Adipose tissue (tissue), 3 donors: ENCODE results near the gene MAP4K4. TPM values are rescaled to one million over a fixed set of nuclear protein-coding genes. Genes with fewer than 3 reads are reported as not detected.

Experiments
- H3K27ac ChIP-seq: one replicate; pipeline ENCODE4 v1.5.1; 2013; ENCODE audit warnings: low read depth, low read length
- WGBS, 3 donors: extraction: QIAGEN DNeasy Blood & Tissue Kit; methylation state at CpG; one replicate each; pipeline ENCODE4 v1.1.7; 2013; 5-methylcytosine and 5-hydroxymethylcytosine counted together
- polyA plus RNA-seq, 3 donors: library from polyadenylated mRNA; stranded (reverse); fragments of 200-250 nt; gene quantifications; one replicate each; pipeline ENCODE4 v1.2.3, GENCODE V29; 2013
- donor health status: healthy with polysubstance abuse.
- donor health status: Bipolar disorder and iron deficiency.
- donor health status: healthy.

The MAP4K4 gene
- polyA plus RNA-seq, 3 donors: 7.9 to 63.7 (median 34.8) TPM

DNA sequence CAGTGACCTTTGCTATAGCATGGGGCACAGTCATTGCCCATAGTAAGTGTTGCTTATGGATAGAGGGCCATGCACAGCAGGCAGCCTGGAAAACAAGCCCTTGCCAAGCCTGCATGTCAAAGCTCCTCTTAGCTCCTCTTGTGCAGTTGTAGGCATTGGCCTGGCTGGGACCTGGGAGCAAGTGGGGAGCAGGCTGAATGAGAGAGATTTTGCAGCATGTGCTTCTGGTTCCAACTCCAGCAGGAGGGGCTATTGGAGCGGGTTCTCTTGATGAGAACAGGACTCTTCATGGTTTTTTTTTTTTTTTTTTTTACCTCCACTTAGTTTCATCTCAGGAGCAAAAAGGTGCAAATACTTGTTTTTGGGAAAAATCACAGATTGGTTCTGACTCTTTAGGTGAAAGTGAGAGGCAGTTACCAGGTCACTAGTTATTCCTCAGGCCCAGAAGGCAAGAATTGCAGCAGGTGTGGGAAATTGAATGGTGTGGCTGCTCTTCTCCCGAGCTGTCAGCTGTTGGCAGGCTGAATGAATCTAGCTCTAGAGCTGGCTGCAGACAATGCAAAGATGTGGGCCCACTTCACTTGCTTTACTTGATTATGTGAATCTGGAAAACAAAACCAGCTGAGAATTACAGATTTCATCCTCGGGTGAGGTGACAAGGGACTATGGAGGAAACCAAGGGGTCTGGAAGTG, 95.9 kb downstream of the MAP4K4 start:
- no peak overlapping the region for H3K27ac ChIP-seq
- WGBS, 3 donors: 65 to 78% (median 73%) methylated on average over 3 of the region's 3 CpGs

DNA sequence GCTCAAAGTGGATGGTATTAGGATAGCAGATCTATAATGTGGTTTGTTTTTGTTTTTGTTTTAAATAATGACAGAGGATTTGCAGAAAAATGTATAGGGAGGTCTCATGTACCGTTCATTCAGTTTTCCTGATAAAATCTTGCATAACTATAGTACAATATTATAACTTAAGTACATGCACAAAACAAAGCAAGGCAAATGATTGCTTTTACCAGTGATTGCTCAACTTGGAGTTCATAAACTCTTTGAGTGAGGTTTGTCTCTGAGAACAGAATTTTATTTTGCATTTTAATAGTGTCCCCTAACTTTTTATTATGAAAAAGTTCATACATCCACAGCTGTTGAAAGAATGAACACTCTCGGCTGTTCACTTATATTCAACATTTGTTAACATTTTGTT, 96.6 kb downstream of the MAP4K4 start:
- no peak overlapping the region for H3K27ac ChIP-seq
- 67 to 82% (median 77%) methylated on average over 2 of the region's 2 CpGs for WGBS, 3 donors

- no peak overlapping the region for H3K27ac ChIP-seq
- 85 to 87% (median 86%) methylated on average over 4 of the region's 4 CpGs for WGBS, 3 donors
Observed at GRCh38 chr2:101795033-101795432, 97.5 kb downstream of the MAP4K4 start.

DNA sequence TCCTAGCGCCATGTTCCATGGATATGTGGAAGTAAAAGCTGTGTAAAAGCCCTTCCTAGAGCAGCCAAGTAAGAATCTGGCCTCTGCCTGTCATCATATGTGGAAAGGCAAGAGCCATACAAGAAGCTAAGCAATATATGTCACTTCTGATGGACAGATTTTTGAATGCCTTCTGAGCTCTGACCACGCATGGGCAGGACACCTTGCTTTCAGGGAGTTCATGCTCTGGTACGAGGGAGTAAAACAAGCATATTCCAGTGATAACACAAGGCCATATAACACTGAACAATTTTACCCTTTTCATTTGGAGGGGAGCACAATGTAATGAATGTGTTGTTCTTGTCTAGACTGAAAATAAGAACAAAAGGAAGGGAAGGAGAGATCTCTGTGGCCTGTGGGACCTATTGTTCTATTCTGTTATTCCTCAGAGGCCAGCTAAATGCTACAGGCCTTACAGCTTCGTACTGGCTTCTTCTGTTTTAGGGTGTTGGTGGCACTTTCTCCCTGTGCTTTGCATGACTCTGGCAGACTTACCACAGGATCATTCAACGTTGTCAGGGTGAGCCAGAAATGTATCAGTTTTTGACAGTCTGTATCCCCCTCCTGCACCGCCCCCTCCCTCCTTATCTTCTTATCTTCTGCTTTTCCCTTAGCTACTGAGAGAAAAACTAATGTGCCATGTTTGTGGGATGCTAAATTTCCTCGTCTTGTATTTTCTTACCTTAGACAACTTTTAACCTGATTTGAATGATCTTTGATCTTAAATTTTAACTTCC, 99.5 kb downstream of the MAP4K4 start:
- 78 to 87% (median 81%) methylated on average over 7 of the region's 7 CpGs for WGBS, 3 donors
- no peak overlapping the region for H3K27ac ChIP-seq

- no peak overlapping the region for H3K27ac ChIP-seq
- 92 to 100% (median 99%) methylated on average over 3 of the region's 3 CpGs for WGBS, 3 donors
Observed at GRCh38 chr2:101801496-101801895, 104.0 kb downstream of the MAP4K4 start.

- H3K27ac ChIP-seq: no peak overlapping the region
- WGBS, 3 donors: 44 to 91% (median 85%) methylated on average over 5 of the region's 5 CpGs
Observed at GRCh38 chr2:101802329-101802728, 104.8 kb downstream of the MAP4K4 start.

- H3K27ac ChIP-seq: no peak overlapping the region
- 90 to 96% (median 93%) methylated on average over 1 of the region's 1 CpG for WGBS, 3 donors
Observed at GRCh38 chr2:101803128-101803527, 105.6 kb downstream of the MAP4K4 start.

DNA sequence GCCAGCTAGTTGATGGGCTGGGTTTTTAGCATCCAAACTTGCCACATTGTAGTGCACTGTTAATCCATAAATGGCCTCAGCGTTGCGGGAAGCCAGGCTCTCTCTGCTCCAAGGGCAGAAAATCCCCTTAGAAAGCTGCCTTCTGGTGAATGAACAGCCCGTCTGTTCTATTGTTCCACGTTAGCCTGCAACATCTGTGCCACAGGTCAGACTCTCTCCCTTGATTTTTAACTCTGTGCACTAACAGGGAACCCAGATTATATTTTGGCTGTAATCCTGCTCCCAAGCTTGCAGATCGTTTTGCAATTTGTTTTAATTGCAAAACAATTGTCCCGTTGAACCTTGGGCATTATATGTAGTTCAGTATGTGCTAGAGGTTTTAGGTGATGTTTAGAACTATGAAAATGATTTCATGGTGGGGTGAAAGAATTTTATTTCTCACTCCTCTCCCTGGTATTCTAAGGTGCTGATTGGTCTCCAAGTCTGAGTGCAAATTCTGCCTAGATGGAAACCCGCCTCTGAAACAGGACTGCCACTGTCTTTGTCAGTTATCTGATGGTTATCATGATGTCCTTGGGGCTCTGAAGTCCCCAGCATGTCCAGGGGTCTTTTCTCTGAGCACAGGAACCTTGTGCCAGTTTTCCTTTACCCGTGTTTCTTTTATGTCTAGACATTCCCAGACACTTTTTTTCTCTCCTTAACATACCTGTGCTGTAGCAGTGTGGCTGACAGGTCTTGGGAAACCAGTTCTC, 106.6 kb downstream of the MAP4K4 start:
- no peak overlapping the region for H3K27ac ChIP-seq
- WGBS, 3 donors: 39 to 55% (median 42%) methylated on average over 8 of the region's 8 CpGs

GRCh38 chr2:101805152-101806088, 107.9 kb downstream of the MAP4K4 start:
- no peak overlapping the region for H3K27ac ChIP-seq
- WGBS, 3 donors: 38 to 61% (median 61%) methylated on average over 9 of the region's 9 CpGs

- H3K27ac ChIP-seq: no peak overlapping the region
- WGBS, 3 donors: 49 to 76% (median 66%) methylated on average over 3 to 5 of the region's 5 CpGs
Observed at GRCh38 chr2:101806123-101806522, 108.6 kb downstream of the MAP4K4 start.

- WGBS, 3 donors: 22 to 72% (median 23%) methylated on average over 4 of the region's 4 CpGs
- no peak overlapping the region for H3K27ac ChIP-seq
Observed at GRCh38 chr2:101806701-101807100, 109.2 kb downstream of the MAP4K4 start.

DNA sequence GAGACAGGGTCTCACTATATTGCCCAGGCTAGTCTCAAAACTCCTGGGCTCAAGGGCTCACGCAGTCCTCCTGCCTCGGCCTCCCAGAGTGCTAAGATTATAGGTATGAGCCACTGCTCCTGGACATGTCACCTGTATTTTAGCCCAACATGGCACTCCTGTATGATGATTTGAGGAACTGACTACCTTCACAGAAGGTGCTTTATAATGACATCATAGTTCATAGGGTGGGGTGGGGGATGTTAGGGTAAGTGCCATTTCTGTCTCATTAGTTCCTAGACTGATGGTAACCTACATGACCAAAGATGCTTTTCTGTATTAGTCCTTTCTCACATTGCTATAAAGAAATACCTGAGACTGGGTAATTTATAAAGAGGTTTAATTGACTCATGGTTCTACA, 109.7 kb downstream of the MAP4K4 start:
- WGBS, 3 donors: 95 to 100% (median 99%) methylated on average over 2 of the region's 2 CpGs
- no peak overlapping the region for H3K27ac ChIP-seq

- WGBS, 3 donors: 64 to 92% (median 84%) methylated on average over 6 of the region's 6 CpGs
- no peak overlapping the region for H3K27ac ChIP-seq
Observed at GRCh38 chr2:101808006-101808562, 110.6 kb downstream of the MAP4K4 start.

DNA sequence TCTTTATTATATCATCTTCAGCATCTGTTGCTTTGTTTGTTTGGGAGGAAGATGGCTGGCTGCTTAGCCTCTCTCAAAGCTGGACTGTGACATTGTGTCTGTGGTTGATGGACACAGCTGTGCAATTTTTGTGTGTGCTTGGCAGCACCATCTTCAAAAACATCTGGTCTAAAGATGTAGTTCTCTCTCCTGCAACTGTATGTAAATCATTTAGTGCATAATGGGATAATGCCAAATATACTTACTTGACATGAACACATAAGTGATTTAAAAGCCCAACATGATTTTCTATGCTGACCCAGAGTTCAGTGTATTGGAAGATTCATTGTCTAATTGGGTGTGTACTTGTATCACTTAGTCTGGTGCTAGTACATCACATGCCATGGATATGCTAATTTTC, 112.2 kb downstream of the MAP4K4 start:
- no peak overlapping the region for H3K27ac ChIP-seq

- 90 to 93% (median 92%) methylated on average over 11 of the region's 11 CpGs for WGBS, 3 donors
- H3K27ac ChIP-seq: no peak overlapping the region
Observed at GRCh38 chr2:101811226-101812015, 113.9 kb downstream of the MAP4K4 start.

DNA sequence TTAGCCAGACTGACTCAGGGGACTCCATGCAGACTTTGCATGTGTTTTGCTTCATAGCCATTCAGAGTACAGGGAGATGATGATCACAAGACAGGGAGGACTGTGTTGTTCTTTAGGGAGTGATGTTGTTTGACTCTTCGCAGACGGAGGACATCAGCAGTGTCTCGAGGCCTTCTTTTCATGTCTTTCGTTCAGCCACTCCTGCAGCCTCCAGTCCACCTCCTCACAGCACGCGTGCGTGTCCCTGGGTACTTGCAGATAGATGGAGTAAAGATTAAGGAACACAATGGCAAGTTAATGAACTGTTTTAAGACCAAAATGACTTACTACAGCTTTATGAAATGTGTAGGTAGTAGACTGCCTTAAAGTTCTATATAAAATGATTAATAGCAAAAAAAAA, 114.7 kb downstream of the MAP4K4 start:
- H3K27ac ChIP-seq: no peak overlapping the region
- WGBS, 3 donors: 96 to 97% (median 97%) methylated on average over 7 of the region's 7 CpGs

DNA sequence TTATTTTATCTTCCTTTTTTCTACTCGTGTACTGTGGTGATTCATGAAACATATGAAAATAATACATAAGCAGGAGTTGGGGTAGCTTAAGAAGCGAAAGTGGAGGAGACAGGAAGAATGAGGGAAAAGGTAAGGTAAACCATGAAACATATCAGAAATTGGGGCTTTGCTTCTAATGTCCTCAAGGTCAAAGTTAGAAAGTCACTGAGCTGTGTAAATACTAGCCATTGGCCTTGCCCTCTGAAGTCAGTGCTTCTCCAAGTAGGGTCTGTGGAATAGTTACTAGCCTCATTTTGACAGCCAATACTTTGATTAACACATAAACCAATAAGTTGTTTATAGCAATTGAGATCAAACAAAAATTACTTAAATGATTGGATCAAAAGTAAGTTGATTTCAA, 117.2 kb downstream of the MAP4K4 start:
- H3K27ac ChIP-seq: no peak overlapping the region
- 69 to 89% (median 86%) methylated on average over 2 of the region's 2 CpGs for WGBS, 3 donors
